ENCODE results near the gene CAMTA1.

Gene CAMTA1

DNA sequence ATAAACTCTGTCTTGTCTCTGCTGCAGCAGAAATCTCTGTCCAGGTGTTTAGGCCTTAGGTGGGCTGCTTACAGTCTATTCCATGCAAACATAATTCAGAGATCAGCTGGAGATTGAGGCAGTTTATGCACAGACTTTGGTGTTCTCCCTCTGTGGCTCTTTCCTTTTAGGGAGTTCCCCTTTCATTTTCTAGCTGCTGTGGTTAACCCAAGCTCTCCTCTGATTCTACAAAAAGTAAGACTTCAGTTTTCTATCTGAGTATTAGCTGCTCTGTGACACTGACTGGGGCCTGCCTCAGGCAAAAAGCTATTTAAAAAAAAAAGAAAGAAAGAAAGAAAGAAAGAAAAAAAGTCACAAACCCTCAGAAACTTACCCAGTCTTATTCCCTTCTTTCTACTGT, 211.1 kb downstream of the CAMTA1 start (continued):
- TF ChIP-seq IKZF3 (tag by site-specific recombination; IDR thresholded peaks at IDR 0.05) (no peak), ZNF629 (tag by site-specific recombination; IDR thresholded peaks at IDR 0.05) (no peak), ZBTB1 (tag by site-specific recombination; IDR thresholded peaks at IDR 0.05) (no peak), ZBTB17 (tag by site-specific recombination; IDR thresholded peaks at IDR 0.05) (no peak), ZNF2 (tag by site-specific recombination; IDR thresholded peaks at IDR 0.05) (no peak), ZNF426 (tag by site-specific recombination; IDR thresholded peaks at IDR 0.05) (no peak)

- no peaks in the 10 kb centered on the region for H3K36me3 ChIP-seq (ENCODE audit: control insufficient read depth in 2 of 2, insufficient read depth in 1 of 2, low read length in 2 of 2)
- TF ChIP-seq BCL6B (tag by site-specific recombination; IDR thresholded peaks at IDR 0.05) (no peak), ZNF549 (tag by site-specific recombination; IDR thresholded peaks at IDR 0.05) (no peak), ZNF747 (tag by site-specific recombination; IDR thresholded peaks at IDR 0.05) (no peak), ZNF433 (tag by site-specific recombination; IDR thresholded peaks at IDR 0.05; ENCODE audit: low read depth) (no peak), EGR2 (tag by site-specific recombination; IDR thresholded peaks at IDR 0.05; ENCODE audit: low read depth) (no peak)
- TF ChIP-seq, protein P1, sequence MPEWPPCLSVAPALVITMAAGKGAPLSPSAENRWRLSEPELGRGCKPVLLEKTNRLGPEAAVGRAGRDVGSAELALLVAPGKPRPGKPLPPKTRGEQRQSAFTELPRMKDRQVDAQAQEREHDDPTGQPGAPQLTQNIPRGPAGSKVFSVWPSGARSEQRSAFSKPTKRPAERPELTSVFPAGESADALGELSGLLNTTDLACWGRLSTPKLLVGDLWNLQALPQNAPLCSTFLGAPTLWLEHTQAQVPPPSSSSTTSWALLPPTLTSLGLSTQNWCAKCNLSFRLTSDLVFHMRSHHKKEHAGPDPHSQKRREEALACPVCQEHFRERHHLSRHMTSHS (tag by site-specific recombination; IDR thresholded peaks at IDR 0.05) = no peak
- H3K4me3 ChIP-seq (ENCODE audit: low read depth, low read length) = no peak overlapping the region
- no peaks in the 10 kb centered on the region for H3K4me1 ChIP-seq (ENCODE audit: control insufficient read depth, insufficient read depth, low read length)
- ChIA-PET POLR2A (no interaction called here), CTCF (no interaction called here)
- no peak overlapping the region for H3K27ac ChIP-seq (ENCODE audit: extremely low read depth, low read depth, low read length)
- H3K9me3 ChIP-seq (ENCODE audit: control insufficient read depth, insufficient read depth, low read depth, low read length) = no peaks in the 10 kb centered on the region
Observed at GRCh38 chr1:6996866-6997265, 211.6 kb downstream of the CAMTA1 start.

DNA sequence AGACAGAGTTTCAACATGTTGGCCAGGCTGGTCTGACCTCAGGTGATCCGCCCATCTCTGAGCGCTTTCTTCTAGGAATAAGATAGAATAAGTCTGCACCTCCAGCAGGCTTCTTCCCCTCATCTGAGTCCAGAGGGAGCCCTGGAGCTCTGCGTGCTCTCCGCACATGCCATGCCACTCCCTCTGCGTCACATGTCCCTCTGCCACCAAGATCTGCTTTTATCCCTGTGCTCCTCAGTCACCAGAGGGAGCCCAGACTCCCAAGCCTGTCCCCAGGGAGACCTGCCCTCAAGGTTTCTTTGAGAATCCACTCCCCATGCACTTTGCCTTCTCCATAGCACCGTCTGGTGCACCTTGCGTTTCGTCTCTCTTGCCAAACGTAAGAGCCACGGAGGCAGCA, 213.0 kb downstream of the CAMTA1 start:
- no peak overlapping the region for H3K27ac ChIP-seq (ENCODE audit: extremely low read depth, low read depth, low read length)
- no peaks in the 10 kb centered on the region for H3K9me3 ChIP-seq (ENCODE audit: control insufficient read depth, insufficient read depth, low read depth, low read length)
- H3K36me3 ChIP-seq (ENCODE audit: control insufficient read depth in 2 of 2, insufficient read depth in 1 of 2, low read length in 2 of 2) = no peaks in the 10 kb centered on the region
- H3K4me3 ChIP-seq (ENCODE audit: low read depth, low read length) = no peak overlapping the region
- ChIA-PET CTCF (no interaction called here), POLR2A (no interaction called here)
- no peaks in the 10 kb centered on the region for H3K4me1 ChIP-seq (ENCODE audit: control insufficient read depth, insufficient read depth, low read length)
- TF ChIP-seq ZNF837 (tag by site-specific recombination; IDR thresholded peaks at IDR 0.05) = no peak
- TF ChIP-seq, protein P2, sequence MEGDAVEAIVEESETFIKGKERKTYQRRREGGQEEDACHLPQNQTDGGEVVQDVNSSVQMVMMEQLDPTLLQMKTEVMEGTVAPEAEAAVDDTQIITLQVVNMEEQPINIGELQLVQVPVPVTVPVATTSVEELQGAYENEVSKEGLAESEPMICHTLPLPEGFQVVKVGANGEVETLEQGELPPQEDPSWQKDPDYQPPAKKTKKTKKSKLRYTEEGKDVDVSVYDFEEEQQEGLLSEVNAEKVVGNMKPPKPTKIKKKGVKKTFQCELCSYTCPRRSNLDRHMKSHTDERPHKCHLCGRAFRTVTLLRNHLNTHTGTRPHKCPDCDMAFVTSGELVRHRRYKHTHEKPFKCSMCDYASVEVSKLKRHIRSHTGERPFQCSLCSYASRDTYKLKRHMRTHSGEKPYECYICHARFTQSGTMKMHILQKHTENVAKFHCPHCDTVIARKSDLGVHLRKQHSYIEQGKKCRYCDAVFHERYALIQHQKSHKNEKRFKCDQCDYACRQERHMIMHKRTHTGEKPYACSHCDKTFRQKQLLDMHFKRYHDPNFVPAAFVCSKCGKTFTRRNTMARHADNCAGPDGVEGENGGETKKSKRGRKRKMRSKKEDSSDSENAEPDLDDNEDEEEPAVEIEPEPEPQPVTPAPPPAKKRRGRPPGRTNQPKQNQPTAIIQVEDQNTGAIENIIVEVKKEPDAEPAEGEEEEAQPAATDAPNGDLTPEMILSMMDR (tag by site-specific recombination; IDR thresholded peaks at IDR 0.05) = peak; percentile 65

GRCh38 chr1:6999826-7000225, 214.6 kb downstream of the CAMTA1 start:
- Histone ChIP-seq H3K4me1 (ENCODE audit: control insufficient read depth, insufficient read depth, low read length) (no peaks in the 10 kb centered on the region), H3K36me3 (ENCODE audit: control insufficient read depth in 2 of 2, insufficient read depth in 1 of 2, low read length in 2 of 2) (no peaks in the 10 kb centered on the region), H3K9me3 (ENCODE audit: control insufficient read depth, insufficient read depth, low read depth, low read length) (no peaks in the 10 kb centered on the region), H3K27ac (ENCODE audit: extremely low read depth, low read depth, low read length) (no peak overlapping the region), H3K4me3 (ENCODE audit: low read depth, low read length) (no peak overlapping the region)
- ChIA-PET POLR2A (no interaction called here), CTCF (interaction anchor here (0.6 kb wide), 2 partner anchors 208 to 585 kb away, joined by 4 to 5 read pairs; no protein-coding TSS in a partner anchor)
- TF ChIP-seq ZBTB20 (tag by site-specific recombination; IDR thresholded peaks at IDR 0.05) (no peak), SALL2 (tag by site-specific recombination; IDR thresholded peaks at IDR 0.05; ENCODE audit: borderline replicate concordance) (no peak), ZNF792 (tag by site-specific recombination; IDR thresholded peaks at IDR 0.05) (no peak), WT1 (tag by site-specific recombination; IDR thresholded peaks at IDR 0.05) (no peak), BCL6B (tag by site-specific recombination; IDR thresholded peaks at IDR 0.05) (no peak), YY2 (tag by site-specific recombination; IDR thresholded peaks at IDR 0.05) (no peak), ZNF747 (tag by site-specific recombination; IDR thresholded peaks at IDR 0.05) (no peak), ZNF837 (tag by site-specific recombination; IDR thresholded peaks at IDR 0.05) (no peak), MEIS1 (CRISPR knock-in tag; IDR thresholded peaks at IDR 0.05; ENCODE audit: borderline replicate concordance) (no peak)
- TF ChIP-seq, protein P3, sequence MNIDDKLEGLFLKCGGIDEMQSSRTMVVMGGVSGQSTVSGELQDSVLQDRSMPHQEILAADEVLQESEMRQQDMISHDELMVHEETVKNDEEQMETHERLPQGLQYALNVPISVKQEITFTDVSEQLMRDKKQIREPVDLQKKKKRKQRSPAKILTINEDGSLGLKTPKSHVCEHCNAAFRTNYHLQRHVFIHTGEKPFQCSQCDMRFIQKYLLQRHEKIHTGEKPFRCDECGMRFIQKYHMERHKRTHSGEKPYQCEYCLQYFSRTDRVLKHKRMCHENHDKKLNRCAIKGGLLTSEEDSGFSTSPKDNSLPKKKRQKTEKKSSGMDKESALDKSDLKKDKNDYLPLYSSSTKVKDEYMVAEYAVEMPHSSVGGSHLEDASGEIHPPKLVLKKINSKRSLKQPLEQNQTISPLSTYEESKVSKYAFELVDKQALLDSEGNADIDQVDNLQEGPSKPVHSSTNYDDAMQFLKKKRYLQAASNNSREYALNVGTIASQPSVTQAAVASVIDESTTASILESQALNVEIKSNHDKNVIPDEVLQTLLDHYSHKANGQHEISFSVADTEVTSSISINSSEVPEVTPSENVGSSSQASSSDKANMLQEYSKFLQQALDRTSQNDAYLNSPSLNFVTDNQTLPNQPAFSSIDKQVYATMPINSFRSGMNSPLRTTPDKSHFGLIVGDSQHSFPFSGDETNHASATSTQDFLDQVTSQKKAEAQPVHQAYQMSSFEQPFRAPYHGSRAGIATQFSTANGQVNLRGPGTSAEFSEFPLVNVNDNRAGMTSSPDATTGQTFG (tag by site-specific recombination; IDR thresholded peaks at IDR 0.05; ENCODE audit: borderline replicate concordance) = no peak
- TF ChIP-seq, protein P4, sequence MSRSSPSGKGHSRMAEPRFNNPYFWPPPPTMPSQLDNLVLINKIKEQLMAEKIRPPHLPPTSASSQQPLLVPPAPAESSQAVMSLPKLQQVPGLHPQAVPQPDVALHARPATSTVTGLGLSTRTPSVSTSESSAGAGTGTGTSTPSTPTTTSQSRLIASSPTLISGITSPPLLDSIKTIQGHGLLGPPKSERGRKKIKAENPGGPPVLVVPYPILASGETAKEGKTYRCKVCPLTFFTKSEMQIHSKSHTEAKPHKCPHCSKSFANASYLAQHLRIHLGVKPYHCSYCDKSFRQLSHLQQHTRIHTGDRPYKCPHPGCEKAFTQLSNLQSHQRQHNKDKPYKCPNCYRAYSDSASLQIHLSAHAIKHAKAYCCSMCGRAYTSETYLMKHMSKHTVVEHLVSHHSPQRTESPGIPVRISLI (tag by site-specific recombination; IDR thresholded peaks at IDR 0.05) = no peak

All from HEK293 (cell line).